WERI-Rb-1 (cell line): Measurements from ENCODE around the gene OSER1.

Experiments
- DNase-seq: peaks from one replicate; pipeline ENCODE4 v3.0.0-alpha.2; 2020
- H3K27ac ChIP-seq: fragments of 250-450 bp; sonication (Bioruptor Pico); 2 replicates; pipeline ENCODE4 v1.5.1; 2020; ENCODE audit warnings: mild to moderate bottlenecking, moderate library complexity
- H3K27me3 ChIP-seq: fragments of 250-450 bp; sonication (Bioruptor Pico); 2 replicates; pipeline ENCODE4 v1.5.1; 2021; ENCODE audit warnings: mild to moderate bottlenecking, low read depth, moderate library complexity; ENCODE audit not compliant: insufficient read depth, severe bottlenecking
- H3K36me3 ChIP-seq: fragments of 250-450 bp; sonication (Bioruptor Pico); 2 replicates; pipeline ENCODE4 v1.5.1; 2020; ENCODE audit warnings: mild to moderate bottlenecking, moderate library complexity
- H3K4me3 ChIP-seq: 2 replicates; pipeline ENCODE4 v1.5.1; 2011; ENCODE audit warnings: low read depth, mild to moderate bottlenecking, control low read depth, low read length
- H3K9me3 ChIP-seq: fragments of 250-450 bp; sonication (Bioruptor Pico); 2 replicates; pipeline ENCODE4 v1.5.1; 2021; ENCODE audit warnings: mild to moderate bottlenecking, moderate library complexity; ENCODE audit not compliant: severe bottlenecking
- CTCF ChIP-seq: IDR thresholded peaks from 2 replicates; pipeline ENCODE4 v1.5.1; 2011; ENCODE audit warnings: low read depth, mild to moderate bottlenecking, control low read depth, inconsistent platforms, low read length

The OSER1 gene

GRCh38 chr20:44171775-44172571, 38.6 kb downstream of the OSER1 start:
- no peak for TF ChIP-seq CTCF
- DNase-seq = no peak
- Histone ChIP-seq H3K36me3 (no peaks in the 10 kb centered on the region), H3K4me3 (no peak overlapping the region), H3K27ac (no peak overlapping the region), H3K27me3 (no peaks in the 10 kb centered on the region), H3K9me3 (no peaks in the 10 kb centered on the region)

- no peak overlapping the region for H3K27ac ChIP-seq
- no peaks in the 10 kb centered on the region for H3K27me3 ChIP-seq
- no peak overlapping the region for H3K4me3 ChIP-seq
- no peaks in the 10 kb centered on the region for H3K36me3 ChIP-seq
- no peak for DNase-seq
- no peak for TF ChIP-seq CTCF
- no peaks in the 10 kb centered on the region for H3K9me3 ChIP-seq
Measured at GRCh38 chr20:44170816-44171410, 39.7 kb downstream of the OSER1 start.

- no peak overlapping the region for H3K4me3 ChIP-seq
- H3K9me3 ChIP-seq = no peaks in the 10 kb centered on the region
- DNase-seq = no peak
- no peak for TF ChIP-seq CTCF
- no peak overlapping the region for H3K27ac ChIP-seq
- no peaks in the 10 kb centered on the region for H3K27me3 ChIP-seq
- no peaks in the 10 kb centered on the region for H3K36me3 ChIP-seq
Measured at GRCh38 chr20:44167736-44168135, 42.8 kb downstream of the OSER1 start.

GRCh38 chr20:44166477-44166876, 44.1 kb downstream of the OSER1 start:
- H3K27ac ChIP-seq = no peak overlapping the region
- H3K27me3 ChIP-seq = no peaks in the 10 kb centered on the region
- no peak for DNase-seq
- no peak overlapping the region for H3K4me3 ChIP-seq
- H3K36me3 ChIP-seq = no peaks in the 10 kb centered on the region
- H3K9me3 ChIP-seq = no peaks in the 10 kb centered on the region
- TF ChIP-seq CTCF = no peak

- no peaks in the 10 kb centered on the region for H3K27me3 ChIP-seq
Measured at GRCh38 chr20:44166008-44166407, 44.6 kb downstream of the OSER1 start.

More at GRCh38 chr20:44166008-44166407, 44.6 kb downstream of the OSER1 start:
- Histone ChIP-seq H3K4me3 (no peak overlapping the region), H3K9me3 (no peaks in the 10 kb centered on the region), H3K36me3 (no peaks in the 10 kb centered on the region), H3K27ac (no peak overlapping the region)
- no peak for TF ChIP-seq CTCF
- no peak for DNase-seq
